ENCODE results near the gene CD46.

Gene CD46

GRCh38 chr1:207807326-207807689, 55.5 kb downstream of the CD46 start:
- Histone ChIP-seq H3K4me2 (ENCODE audit: insufficient read depth, low read length) (no peak overlapping the region), H3K4me1 (ENCODE audit: insufficient read depth, low read length) (no peaks in the 10 kb centered on the region), H3K4me3 (ENCODE audit: low read depth in 1 of 2, low read length in 2 of 2) (no peak overlapping the region), H3K9me3 (ENCODE audit: insufficient read depth, low read length, severe bottlenecking) (no peaks in the 10 kb centered on the region), H3K79me2 (ENCODE audit: insufficient read depth, low read length) (peaks cover 37% of the 10 kb centered on the region), H3K27ac (ENCODE audit: low read length) (no peak overlapping the region), H3K36me3 (ENCODE audit: insufficient read depth, low read length) (peaks cover 98% of the 10 kb centered on the region), H2AFZ (ENCODE audit: low read depth, low read length) (no peak overlapping the region), H3K9ac (ENCODE audit: low read depth, low read length) (no peak overlapping the region), H4K20me1 (ENCODE audit: insufficient read depth, low read length) (peaks cover 76% of the 10 kb centered on the region), H3K27me3 (ENCODE audit: insufficient read depth, low read length, poor library complexity) (no peaks in the 10 kb centered on the region)
- ATAC-seq (ENCODE audit: insufficient read depth, low read depth) (no peak), DNase-seq (no peak)
- TF ChIP-seq EZH2 (IDR thresholded peaks at IDR 0.05; ENCODE audit: borderline replicate concordance, low read depth, low read length, severe bottlenecking): no peak
- TF ChIP-seq CTCF (IDR thresholded peaks at IDR 0.05; ENCODE audit: borderline replicate concordance, extremely low read depth, low read length, poor library complexity, severe bottlenecking): no peak

GRCh38 chr1:207807690-207808321, 56.0 kb downstream of the CD46 start:
- no peak overlapping the region for H3K4me2 ChIP-seq (ENCODE audit: insufficient read depth, low read length)

DNA sequence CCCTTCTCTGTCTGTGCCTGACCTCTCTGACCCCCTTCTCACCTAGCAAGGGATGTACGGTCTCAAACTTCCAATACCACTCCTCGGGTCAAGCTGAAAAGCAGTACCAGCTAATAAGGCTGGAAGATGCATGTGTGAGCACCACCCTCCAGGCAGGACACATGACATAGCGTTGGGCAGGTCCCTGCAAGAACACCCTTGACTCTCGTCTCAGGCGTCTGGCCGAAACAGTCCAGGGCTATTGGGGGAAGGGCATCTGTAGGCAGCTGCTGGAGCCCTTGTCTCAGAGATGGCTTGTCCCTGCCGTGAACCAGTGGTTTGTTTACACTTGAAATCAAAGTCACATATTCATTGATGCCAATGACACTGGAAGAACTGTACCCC, 56.5 kb downstream of the CD46 start:
- no peak for DNase-seq
- H2AFZ ChIP-seq (ENCODE audit: low read depth, low read length): no peak overlapping the region
- H3K9me3 ChIP-seq (ENCODE audit: insufficient read depth, low read length, severe bottlenecking): no peaks in the 10 kb centered on the region
- H3K4me1 ChIP-seq (ENCODE audit: insufficient read depth, low read length): no peaks in the 10 kb centered on the region
- H3K79me2 ChIP-seq (ENCODE audit: insufficient read depth, low read length): peaks cover 47% of the 10 kb centered on the region
- no peak overlapping the region for H3K4me3 ChIP-seq (ENCODE audit: low read depth in 1 of 2, low read length in 2 of 2)
- TF ChIP-seq CTCF (IDR thresholded peaks at IDR 0.05; ENCODE audit: borderline replicate concordance, extremely low read depth, low read length, poor library complexity, severe bottlenecking) (no peak), EZH2 (IDR thresholded peaks at IDR 0.05; ENCODE audit: borderline replicate concordance, low read depth, low read length, severe bottlenecking) (no peak)
- H3K27me3 ChIP-seq (ENCODE audit: insufficient read depth, low read length, poor library complexity): no peaks in the 10 kb centered on the region
- H3K4me2 ChIP-seq (ENCODE audit: insufficient read depth, low read length): no peak overlapping the region
- no peak overlapping the region for H3K9ac ChIP-seq (ENCODE audit: low read depth, low read length)
- peaks cover 82% of the 10 kb centered on the region for H4K20me1 ChIP-seq (ENCODE audit: insufficient read depth, low read length)
- ATAC-seq (ENCODE audit: insufficient read depth, low read depth): no peak
- H3K27ac ChIP-seq (ENCODE audit: low read length): no peak overlapping the region
- peaks cover 98% of the 10 kb centered on the region for H3K36me3 ChIP-seq (ENCODE audit: insufficient read depth, low read length)

More at GRCh38 chr1:207807690-207808321, 56.0 kb downstream of the CD46 start:
- peaks cover 79% of the 10 kb centered on the region for H4K20me1 ChIP-seq (ENCODE audit: insufficient read depth, low read length)
- H2AFZ ChIP-seq (ENCODE audit: low read depth, low read length): no peak overlapping the region
- TF ChIP-seq CTCF (IDR thresholded peaks at IDR 0.05; ENCODE audit: borderline replicate concordance, extremely low read depth, low read length, poor library complexity, severe bottlenecking): no peak
- no peak for TF ChIP-seq EZH2 (IDR thresholded peaks at IDR 0.05; ENCODE audit: borderline replicate concordance, low read depth, low read length, severe bottlenecking)
- H3K4me3 ChIP-seq (ENCODE audit: low read depth in 1 of 2, low read length in 2 of 2): no peak overlapping the region
- H3K9me3 ChIP-seq (ENCODE audit: insufficient read depth, low read length, severe bottlenecking): no peaks in the 10 kb centered on the region
- H3K79me2 ChIP-seq (ENCODE audit: insufficient read depth, low read length): peaks cover 42% of the 10 kb centered on the region
- no peaks in the 10 kb centered on the region for H3K27me3 ChIP-seq (ENCODE audit: insufficient read depth, low read length, poor library complexity)
- H3K4me1 ChIP-seq (ENCODE audit: insufficient read depth, low read length): no peaks in the 10 kb centered on the region
- H3K9ac ChIP-seq (ENCODE audit: low read depth, low read length): no peak overlapping the region
- peaks cover 98% of the 10 kb centered on the region for H3K36me3 ChIP-seq (ENCODE audit: insufficient read depth, low read length)
- no peak overlapping the region for H3K27ac ChIP-seq (ENCODE audit: low read length)
- DNase-seq (no peak), ATAC-seq (ENCODE audit: insufficient read depth, low read depth) (no peak)
